GM12892 (cell line): ENCODE results near the gene DOCK4.

Experiments used
- POLR2A ChIP-seq: IDR thresholded peaks from 2 replicates; pipeline ENCODE4 v1.6.1; 2011; ENCODE audit warnings: low read depth, low read length, control low read depth
- POLR2AphosphoS5 ChIP-seq: IDR thresholded peaks from 2 replicates; pipeline ENCODE4 v1.6.1; 2011; ENCODE audit warnings: low read depth, low read length, control low read depth

DNA sequence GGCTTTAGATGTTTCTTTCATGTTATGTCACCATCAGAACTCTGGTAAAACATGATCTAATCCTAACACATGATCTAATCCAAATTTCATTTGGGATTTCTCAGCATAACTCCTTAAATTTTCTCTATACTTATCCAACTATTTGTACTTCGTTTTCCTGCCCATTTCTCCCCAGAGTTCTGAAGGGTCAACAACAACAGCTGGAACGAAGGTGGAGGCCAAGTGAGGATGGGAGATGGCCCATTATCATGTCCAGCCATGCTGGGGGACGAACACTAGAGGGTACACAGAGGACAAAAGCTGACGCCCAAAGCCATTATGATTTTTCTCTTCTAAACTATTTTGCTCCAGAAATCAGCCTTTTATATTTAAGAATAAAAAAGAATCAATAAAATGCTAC lies 185.4 kb downstream of the DOCK4 start:
- TF ChIP-seq POLR2A = no peak
- no peak for TF ChIP-seq POLR2AphosphoS5
